Left lung (tissue), 10 donors: ENCODE results near the gene CBX1. TPM values are rescaled to one million over a fixed set of nuclear protein-coding genes. Genes with fewer than 3 reads are reported as not detected.

ENCODE experiments used
- ATAC-seq: fragments of 200-7000 bp; cut with Tn5 transposase; one replicate; pipeline ENCODE4 v1.9.1; 2020; ENCODE audit warnings: moderate library complexity
- DNase-seq, 4 donors: peaks; one replicate each; pipeline ENCODE4 v3.0.0-alpha.2; 2013 to 2020
- H3K27ac ChIP-seq, 2 donors: fragments of 200-600 bp; sonication (generic) in 1 of 2; one replicate each; pipeline versions ENCODE4 v1.5.0 to v1.8.0; 2020 to 2021
- H3K27me3 ChIP-seq, 2 donors: fragments of 200-600 bp; sonication (generic) in 1 of 2; one replicate each; pipeline versions ENCODE4 v1.5.0 to v1.8.0; 2020 to 2021
- H3K36me3 ChIP-seq, 2 donors: fragments of 200-600 bp; sonication (generic) in 1 of 2; one replicate each; pipeline versions ENCODE4 v1.5.0 to v1.8.0; 2020 to 2021
- H3K4me1 ChIP-seq, 2 donors: fragments of 200-600 bp; one replicate each; pipeline ENCODE4 v1.8.0; 2021
- H3K4me3 ChIP-seq, 2 donors: fragments of 200-600 bp; sonication (generic) in 1 of 2; one replicate each; pipeline versions ENCODE4 v1.5.0 to v1.8.0; 2020 to 2021; ENCODE audit warnings: mild to moderate bottlenecking in 1 of 2
- H3K9me3 ChIP-seq, 2 donors: fragments of 200-600 bp; sonication (generic) in 1 of 2; one replicate each; pipeline versions ENCODE4 v1.5.0 to v1.8.0; 2020 to 2021
- intact Hi-C, 2 donors: fragments of 100-400 bp; cut with DNase I; formaldehyde crosslinking; loops; one replicate each; pipeline versions ENCODE4 v1.11.2 to v1.14.2; 2022
- polyA plus RNA-seq, 6 donors: library from polyadenylated mRNA; unstranded; fragments of 120-200 nt; gene quantifications; one replicate each; pipeline ENCODE4 v1.2.1, GENCODE V29; 2013; ENCODE audit not compliant: insufficient read length in 6 of 6
- total RNA-seq, 2 donors: library from RNA; stranded (reverse); fragmentation: NEBNext Ultra II Directional; extraction: Animal tissue kit (Norgen Biotek cat#: 25700); gene quantifications; one replicate each; pipeline ENCODE4 v1.2.1, GENCODE V29; 2021
- TF ChIP-seq, protein P1 (sequence below), 2 donors: fragments of 200-600 bp; sonication (generic) in 1 of 2; IDR thresholded peaks; one replicate each; pipeline versions ENCODE4 v1.5.0 to v1.8.0; 2021; ENCODE audit warnings: antibody characterized with exemption in 2 of 2
- donor health status: DM: no; HTN: yes; CAD: no.
- donor health status: DM: no; HTN: no; CAD: no.

The CBX1 gene
- total and polyA plus RNA-seq, 8 donors = 43.0 to 213 (median 165) TPM

- ATAC-seq (no peak), DNase-seq (no peak)
- Histone ChIP-seq H3K36me3 (no peaks in the 10 kb centered on the region), H3K4me3 (no peak overlapping the region), H3K9me3 (no peaks in the 10 kb centered on the region), H3K4me1 (peaks cover 0 to 17% of the 10 kb centered on the region in 2 donors), H3K27me3 (peaks cover 0 to 35% of the 10 kb centered on the region in 2 donors), H3K27ac (no peak overlapping the region)
- TF ChIP-seq, protein P1, sequence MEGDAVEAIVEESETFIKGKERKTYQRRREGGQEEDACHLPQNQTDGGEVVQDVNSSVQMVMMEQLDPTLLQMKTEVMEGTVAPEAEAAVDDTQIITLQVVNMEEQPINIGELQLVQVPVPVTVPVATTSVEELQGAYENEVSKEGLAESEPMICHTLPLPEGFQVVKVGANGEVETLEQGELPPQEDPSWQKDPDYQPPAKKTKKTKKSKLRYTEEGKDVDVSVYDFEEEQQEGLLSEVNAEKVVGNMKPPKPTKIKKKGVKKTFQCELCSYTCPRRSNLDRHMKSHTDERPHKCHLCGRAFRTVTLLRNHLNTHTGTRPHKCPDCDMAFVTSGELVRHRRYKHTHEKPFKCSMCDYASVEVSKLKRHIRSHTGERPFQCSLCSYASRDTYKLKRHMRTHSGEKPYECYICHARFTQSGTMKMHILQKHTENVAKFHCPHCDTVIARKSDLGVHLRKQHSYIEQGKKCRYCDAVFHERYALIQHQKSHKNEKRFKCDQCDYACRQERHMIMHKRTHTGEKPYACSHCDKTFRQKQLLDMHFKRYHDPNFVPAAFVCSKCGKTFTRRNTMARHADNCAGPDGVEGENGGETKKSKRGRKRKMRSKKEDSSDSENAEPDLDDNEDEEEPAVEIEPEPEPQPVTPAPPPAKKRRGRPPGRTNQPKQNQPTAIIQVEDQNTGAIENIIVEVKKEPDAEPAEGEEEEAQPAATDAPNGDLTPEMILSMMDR (IDR thresholded peaks at IDR 0.05) = no peak
- intact Hi-C loops = no loop called here
These were observed 42.4 kb upstream of the CBX1 start for GRCh38 chr17:48143629-48144028.

- H3K27ac ChIP-seq = peak overlapping the region; percentile 13 to 75
- H3K36me3 ChIP-seq = no peaks in the 10 kb centered on the region
- peaks cover 0 to 17% of the 10 kb centered on the region in 2 donors for H3K4me1 ChIP-seq
- H3K4me3 ChIP-seq = no peak overlapping the region
- ATAC-seq = peak; percentile 80
- TF ChIP-seq, protein P1 (IDR thresholded peaks at IDR 0.05) = no peak
- no peak for DNase-seq
- intact Hi-C loops = loop anchor here (10.0 kb wide), 2 partner anchors 65 to 115 kb away; no protein-coding TSS in a partner anchor
- H3K27me3 ChIP-seq = peaks cover 0 to 15% of the 10 kb centered on the region in 2 donors
- H3K9me3 ChIP-seq = no peaks in the 10 kb centered on the region
These were observed 38.7 kb upstream of the CBX1 start for GRCh38 chr17:48139944-48140343.

GRCh38 chr17:48137656-48138055, 36.4 kb upstream of the CBX1 start:
- no peak for ATAC-seq
- no peak for DNase-seq
- H3K4me3 ChIP-seq = no peak overlapping the region
- no peaks in the 10 kb centered on the region for H3K36me3 ChIP-seq
- H3K9me3 ChIP-seq = no peaks in the 10 kb centered on the region
- no peaks in the 10 kb centered on the region for H3K27me3 ChIP-seq
- H3K4me1 ChIP-seq = peaks cover 0 to 17% of the 10 kb centered on the region in 2 donors
- intact Hi-C loops = loop anchor here (10.0 kb wide), 2 partner anchors 63 to 113 kb away; no protein-coding TSS in a partner anchor
- TF ChIP-seq, protein P1 (IDR thresholded peaks at IDR 0.05) = no peak
- H3K27ac ChIP-seq = no peak overlapping the region

GRCh38 chr17:48134912-48135480, 33.7 kb upstream of the CBX1 start:
- Histone ChIP-seq H3K36me3 (no peaks in the 10 kb centered on the region), H3K27ac (no peak overlapping the region), H3K4me3 (no peak overlapping the region), H3K9me3 (no peaks in the 10 kb centered on the region), H3K27me3 (no peaks in the 10 kb centered on the region), H3K4me1 (peaks cover 0 to 9% of the 10 kb centered on the region in 2 donors)
- DNase-seq = no peak
- intact Hi-C loops = loop anchor here (10.0 kb wide), 2 partner anchors 60 to 110 kb away; no protein-coding TSS in a partner anchor
- no peak for ATAC-seq
- TF ChIP-seq, protein P1 (IDR thresholded peaks at IDR 0.05) = no peak

DNA sequence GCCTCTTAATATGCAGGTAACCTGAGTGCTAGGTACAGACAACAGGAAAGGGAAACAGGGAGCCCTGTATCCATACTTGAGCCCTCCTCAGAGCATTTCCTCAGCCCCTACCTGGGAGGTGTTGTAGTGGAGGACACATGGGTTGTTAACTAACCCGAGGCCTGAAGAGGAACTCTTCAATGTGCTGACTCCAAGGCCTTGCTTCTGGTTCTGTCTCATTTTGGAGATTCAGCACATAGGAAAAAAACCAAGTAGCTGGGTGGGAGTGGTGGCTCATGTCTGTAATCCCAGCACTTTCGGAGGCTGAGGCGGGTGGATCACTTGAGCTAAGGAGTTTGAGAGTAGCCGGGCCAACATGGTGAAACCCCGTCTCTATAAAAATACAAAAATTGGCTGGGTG, 31.1 kb upstream of the CBX1 start:
- Histone ChIP-seq H3K27me3 (no peaks in the 10 kb centered on the region), H3K36me3 (no peaks in the 10 kb centered on the region), H3K9me3 (no peaks in the 10 kb centered on the region), H3K27ac (no peak overlapping the region), H3K4me1 (no peaks in the 10 kb centered on the region), H3K4me3 (no peak overlapping the region)
- DNase-seq (no peak), ATAC-seq (peak; percentile 39)
- intact Hi-C loops = loop anchor here (10.0 kb wide), 2 partner anchors 58 to 108 kb away; no protein-coding TSS in a partner anchor
- TF ChIP-seq, protein P1 (IDR thresholded peaks at IDR 0.05) = no peak
